ENCODE measurements around the gene CDK5R1. TPM values are rescaled to one million over a fixed set of nuclear protein-coding genes. Genes with fewer than 3 reads are reported as not detected.
"Not testable (repeated sequence)": the region's sequence is repeated elsewhere in the genome, so short reads cannot be mapped to it uniquely, and the experiment has no call there.

Gene CDK5R1
- total RNA-seq (2014; rRNA removed; shearing (Covaris generic)) = 2.4 and 4.2 TPM in 2 replicates

DNA sequence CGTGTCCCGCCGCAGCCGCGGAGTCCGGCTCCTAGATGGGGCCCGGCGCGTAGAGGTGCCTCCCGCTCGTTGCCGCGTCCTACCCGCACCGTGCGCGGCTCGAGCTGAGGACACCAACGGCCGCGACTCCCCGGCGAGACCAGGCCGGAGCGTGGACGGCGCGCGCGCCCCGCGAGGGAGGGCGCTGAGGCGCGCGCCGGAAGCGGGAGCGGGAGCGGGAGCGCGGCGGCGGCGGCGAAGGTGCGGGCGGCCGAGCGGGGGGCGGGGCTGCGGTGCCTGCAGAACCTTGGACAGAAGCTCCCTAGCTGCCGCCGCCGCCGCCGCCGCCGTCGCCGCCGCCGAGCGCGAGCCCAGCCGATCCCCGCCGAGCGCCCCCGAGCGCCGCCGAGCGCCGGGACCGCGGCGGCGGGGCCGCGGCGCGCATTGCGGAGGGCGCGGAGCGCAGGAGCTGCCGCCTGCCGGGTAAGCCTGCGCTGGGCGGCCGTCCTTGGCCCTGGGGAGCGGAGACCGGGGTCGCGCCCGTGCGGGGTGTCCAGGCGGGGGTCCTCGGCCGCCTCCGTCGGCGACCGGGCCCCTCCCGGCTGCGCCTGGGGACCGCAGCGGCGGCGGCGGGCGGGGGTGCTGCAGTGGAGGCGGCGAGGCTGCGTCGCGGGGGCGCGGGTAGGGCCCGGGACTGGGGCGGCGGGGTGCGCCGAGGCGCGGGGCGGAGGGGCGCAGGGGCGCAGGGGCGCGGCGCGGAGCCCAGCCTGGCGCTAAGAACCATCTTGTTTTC, at the start of gene CDK5R1:
TSS of gene CDK5R1 (plus strand) at position 293 of the 772 bp plus-strand sequence. CDS start 628 bp downstream, outside the sequence.
- DNase-seq (ENCODE audit: low read depth) = peak; percentile 82

DNA sequence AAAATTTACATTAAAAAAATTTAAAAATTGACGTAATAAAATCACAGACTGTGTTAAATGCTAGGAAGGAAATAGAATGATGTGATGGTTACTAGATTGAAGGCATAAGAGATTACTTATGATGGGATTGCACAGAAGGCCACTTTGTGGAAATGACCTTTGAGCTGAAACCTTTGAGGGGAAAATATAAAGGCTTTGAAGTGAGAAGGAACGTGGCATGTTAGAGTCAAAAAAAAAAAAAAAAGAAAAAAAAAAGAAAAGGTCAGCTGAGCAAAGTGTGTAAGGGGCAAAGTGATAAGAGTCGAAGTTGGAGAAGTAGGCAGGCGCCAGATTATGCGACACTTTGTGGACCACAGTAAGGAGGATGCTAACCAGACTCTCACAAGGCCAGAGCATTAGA, 46.1 kb upstream of the CDK5R1 start:
- no peak for DNase-seq (ENCODE audit: low read depth)

DNA sequence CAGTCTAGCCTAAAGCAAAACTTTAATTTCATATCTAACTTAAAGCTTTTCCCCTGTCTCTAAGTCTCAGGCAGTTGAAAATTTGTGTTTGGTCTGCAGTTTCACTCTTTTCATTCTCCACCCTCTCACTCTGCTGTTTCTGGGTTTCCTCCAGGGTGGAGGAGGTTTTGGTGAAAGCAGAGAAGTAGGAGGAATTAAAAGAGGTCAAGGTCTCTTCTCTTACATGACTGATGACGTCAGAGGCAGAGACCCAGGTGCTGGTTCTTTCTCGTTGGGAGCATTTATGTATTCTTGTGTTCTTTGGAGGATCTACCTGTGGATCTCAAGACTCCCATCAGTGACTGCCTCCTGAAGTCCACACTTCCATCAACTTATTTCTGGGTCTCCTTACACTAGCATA, 44.9 kb upstream of the CDK5R1 start:
- DNase-seq (ENCODE audit: low read depth) = no peak

DNA sequence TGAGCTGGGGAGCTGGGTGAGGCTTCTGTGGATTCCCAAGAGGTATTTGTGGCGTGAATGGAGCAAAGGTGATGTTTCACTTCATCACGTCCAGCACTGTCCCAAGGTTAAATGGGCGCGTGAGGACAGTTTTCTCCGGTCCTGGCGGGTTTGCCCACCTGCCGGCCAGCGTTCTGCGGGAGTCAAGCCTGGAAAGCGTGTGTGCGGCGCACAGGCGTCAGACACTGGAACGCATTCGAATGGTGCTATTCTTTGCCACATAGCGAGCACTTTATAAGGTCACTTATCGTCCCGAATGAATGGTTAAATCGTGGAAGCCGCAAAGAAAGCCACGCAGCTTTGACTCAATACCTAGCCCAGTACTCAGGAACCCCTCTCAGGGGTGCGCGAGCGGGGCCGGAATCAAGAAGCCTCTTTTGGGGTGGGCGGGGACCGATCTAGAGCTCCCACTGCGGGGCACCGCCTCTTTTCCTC, 42.9 kb upstream of the CDK5R1 start:
- no peak for DNase-seq (ENCODE audit: low read depth)

DNA sequence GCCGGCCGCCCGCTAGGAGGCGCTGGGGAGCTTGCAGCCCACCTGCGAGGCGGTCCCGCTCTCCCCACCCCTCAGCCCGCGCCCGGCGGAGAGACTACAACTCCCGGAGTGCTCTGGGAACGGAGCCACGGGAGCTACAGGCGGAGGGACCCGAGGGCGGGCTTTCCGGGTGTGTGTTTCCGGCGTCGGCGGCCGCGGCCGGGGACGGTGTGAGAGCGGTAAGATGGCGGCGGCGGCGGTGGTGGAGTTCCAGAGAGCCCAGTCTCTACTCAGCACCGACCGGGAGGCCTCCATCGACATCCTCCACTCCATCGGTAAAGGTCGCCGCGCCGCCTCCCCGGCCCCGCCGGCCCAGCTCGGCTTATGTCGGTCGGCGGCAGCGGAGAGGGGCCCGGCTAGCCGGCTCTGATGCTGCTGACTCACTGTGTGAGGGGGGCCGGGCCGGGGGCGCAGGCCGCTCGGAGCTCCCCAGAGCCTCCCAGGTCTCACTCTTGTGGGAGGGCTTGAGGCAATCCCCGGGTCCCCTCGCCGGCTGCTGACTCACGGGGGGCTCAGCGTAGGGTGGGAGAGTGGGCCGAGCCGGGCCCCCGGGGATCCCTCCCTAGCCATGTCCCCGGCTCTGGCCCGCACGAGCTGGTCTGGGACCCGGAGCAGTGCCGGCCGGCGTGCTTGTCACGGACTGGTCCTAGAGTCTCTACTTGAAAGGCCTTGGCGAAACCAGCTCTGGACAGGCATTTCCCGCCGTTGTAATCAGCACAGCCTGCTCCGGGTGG, 42.3 kb upstream of the CDK5R1 start, which contains the start of gene PSMD11:
TSS of gene PSMD11 (plus strand) at position 210 of the 773 bp plus-strand sequence. CDS start at position 224, 14 bp downstream.
- peak; percentile 99 for DNase-seq (ENCODE audit: low read depth)

DNA sequence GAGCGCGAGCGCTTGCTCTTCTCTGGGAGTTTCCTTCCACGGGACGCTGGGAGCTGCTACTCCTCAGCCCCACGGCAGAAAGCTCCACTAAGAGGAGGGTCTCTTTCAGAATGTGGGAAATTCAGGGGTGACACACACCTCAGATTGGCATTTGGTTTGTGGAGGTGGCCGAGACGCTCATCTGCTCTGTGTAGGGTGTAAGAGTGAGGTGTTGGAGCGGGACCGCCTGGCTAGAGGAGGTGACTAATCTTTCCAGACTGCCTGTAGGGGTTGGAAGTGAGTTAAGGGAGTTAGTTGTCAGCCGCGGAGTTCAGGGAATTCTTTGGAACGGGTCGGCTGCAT, 41.7 kb upstream of the CDK5R1 start:
- peak; percentile 83 for DNase-seq (ENCODE audit: low read depth)

DNA sequence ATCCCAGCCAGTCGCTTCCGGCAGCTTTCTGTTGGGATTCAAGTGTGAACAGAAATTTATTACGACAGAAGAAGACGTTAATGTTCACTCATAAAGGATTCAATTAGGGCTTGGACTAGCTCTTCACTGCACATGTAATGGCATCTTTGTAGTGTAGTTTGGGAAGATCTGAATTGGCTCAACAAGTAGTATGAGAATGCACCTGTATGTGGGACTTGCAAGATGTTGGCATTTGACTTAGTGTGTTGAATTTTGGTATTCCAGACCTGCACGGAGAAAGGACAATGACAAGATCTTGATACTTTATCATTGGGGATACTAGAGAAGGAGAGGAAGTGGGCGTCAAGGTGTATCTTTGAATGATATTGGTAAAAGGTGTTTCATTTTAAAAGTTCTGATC, 41.3 kb upstream of the CDK5R1 start:
- no peak for DNase-seq (ENCODE audit: low read depth)

DNA sequence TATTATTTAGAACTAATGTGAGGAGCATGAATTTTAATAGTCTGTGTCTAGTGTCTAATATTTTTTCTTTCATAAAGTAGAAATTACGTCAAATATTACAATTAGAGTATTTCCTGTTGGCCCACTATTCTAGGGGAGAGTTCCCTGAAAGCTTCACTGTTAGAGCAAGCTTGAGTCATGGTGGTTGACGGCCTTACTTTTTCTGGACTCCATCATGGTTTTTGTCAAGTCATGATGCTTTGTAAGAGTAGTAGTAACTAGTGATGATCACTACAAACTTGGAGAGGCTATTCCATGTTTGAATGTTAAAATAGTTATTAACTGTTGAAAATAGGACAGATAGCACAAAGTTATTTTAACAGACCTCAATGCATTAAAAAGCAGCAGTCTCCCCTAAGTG, 40.8 kb upstream of the CDK5R1 start:
- peak; percentile 44 for DNase-seq (ENCODE audit: low read depth)

DNA sequence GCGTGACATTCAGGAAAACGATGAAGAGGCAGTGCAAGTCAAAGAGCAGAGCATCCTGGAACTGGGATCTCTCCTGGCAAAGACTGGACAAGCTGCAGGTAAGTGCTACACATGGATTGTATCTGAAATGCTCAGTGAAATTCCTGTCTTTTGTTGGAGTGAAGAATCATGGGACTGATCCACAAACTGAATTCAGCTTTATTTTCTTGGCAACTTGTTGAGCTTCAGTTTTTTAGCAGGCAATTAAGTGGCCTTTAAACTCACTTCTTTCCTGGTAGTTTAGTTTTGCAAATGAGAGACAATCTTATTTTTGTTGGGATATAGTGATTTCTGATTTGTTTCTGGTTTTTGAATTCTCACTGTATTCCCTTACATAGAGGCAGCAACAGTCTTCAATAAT, 39.8 kb upstream of the CDK5R1 start:
- DNase-seq (ENCODE audit: low read depth) = no peak

DNA sequence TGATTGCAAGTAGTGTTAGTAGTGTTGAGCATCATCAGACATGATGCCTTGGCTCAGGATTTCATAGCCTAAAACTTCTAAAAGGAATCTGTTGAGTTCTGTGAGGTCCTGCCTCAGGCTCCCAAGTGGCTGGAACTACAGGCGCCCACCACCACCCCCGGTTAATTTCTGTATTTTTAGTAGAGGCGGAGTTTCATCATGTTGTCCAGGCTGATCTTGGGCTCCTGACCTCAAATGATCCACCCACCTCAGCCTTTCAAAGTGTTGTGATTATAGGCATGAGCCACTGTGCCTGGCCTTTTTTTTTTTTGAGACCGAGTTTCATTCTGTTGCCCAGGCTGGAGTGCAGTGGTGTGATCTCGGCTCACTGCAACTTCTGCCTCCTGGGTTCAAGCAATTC, 36.8 kb upstream of the CDK5R1 start:
- DNase-seq (ENCODE audit: low read depth) = no peak

DNA sequence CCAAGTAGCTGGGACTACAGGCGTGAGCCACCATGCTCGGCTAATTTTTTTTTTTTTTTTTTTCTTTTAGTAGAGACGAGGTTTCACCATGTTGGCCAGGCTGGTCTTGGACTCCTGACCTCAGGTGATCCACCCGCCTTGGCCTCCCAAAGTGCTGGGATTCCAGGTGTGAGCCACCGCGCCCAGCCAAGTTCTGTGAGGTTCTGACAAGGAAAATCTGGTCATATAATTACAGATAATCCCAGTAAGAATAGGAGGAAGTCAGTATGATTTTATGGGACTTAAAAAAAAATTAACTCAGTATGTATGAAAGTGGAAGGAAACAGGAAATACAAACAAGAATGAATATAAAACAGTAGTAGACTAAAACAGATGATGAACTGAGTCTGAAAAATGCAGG, 36.4 kb upstream of the CDK5R1 start:
- DNase-seq (ENCODE audit: low read depth) = not testable (repeated sequence)

DNA sequence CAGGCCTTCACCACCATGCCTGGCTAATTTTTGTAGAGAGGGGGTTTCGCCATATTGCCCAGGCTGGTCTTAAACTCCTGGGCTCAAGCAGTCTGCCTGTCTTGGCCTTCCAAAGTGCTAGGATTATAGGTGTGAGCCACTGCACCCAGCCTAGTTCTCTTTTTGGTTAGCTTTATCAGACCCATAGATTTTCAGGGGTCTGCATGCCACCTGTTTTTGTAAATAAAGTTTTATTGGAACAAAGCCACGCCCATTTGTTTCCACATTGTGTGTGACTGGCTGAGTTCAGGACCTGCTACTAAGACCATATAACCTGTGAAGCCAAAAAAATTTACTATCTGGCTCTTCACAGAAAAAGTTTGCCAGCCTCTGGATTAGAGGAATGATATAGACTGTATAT, 34.9 kb upstream of the CDK5R1 start:
- no peak for DNase-seq (ENCODE audit: low read depth)

DNA sequence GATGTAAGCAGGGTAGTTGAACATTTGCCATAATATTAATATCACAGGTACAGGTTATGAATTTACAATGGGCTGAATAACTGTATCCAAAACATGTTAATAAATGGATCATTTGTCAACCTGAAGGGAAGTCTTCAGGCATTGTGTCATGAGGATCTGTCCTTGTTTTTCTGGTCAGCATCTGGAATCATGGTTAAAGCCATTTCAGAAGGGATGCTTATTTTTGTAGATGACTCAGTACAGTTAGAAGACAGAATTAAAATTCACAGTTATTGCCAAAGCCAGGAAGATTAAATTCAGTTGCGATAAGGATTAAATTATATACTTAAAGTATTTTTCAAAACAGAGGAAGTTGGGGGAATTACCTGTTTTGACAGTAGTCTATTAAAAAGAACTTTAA, 34.5 kb upstream of the CDK5R1 start:
- DNase-seq (ENCODE audit: low read depth) = no peak

DNA sequence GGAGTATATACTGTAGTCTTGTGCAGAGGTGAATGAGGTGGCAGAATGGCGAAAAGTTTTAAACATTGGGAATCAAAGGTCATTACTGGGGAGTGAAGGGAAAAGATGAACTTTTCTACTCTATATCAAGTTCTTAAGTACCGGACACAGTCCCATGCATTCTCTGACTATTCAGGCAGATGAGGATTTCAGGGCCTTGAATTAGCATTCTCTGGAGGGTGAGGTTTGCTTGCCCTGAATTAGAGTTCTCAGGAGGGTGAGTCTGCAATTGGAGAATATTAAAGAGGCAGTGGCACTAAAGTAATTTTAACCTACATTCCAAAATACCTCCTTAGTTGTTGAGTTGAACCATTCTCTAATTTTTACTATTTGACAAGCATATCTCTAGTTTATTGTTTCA, 33.4 kb upstream of the CDK5R1 start:
- DNase-seq (ENCODE audit: low read depth) = no peak

DNA sequence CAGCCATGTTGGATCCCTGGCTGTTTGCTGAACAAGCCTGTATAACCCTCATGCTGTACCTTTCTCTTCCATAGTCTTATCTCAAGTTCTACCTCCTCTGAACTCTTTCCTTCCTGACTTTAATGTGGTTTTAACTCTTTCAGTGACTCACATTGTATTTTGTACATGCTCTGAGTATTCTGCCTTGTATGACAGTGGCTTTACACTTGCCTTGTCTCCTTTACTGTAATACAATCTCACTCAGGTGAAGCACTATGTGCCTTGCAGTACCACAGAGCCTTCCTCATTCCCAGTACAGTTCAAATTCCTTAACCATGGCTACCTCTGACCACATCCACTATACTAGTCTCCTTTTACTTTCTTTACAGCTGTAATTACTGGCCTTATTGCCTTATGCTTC, 28.4 kb upstream of the CDK5R1 start:
- DNase-seq (ENCODE audit: low read depth) = no peak

DNA sequence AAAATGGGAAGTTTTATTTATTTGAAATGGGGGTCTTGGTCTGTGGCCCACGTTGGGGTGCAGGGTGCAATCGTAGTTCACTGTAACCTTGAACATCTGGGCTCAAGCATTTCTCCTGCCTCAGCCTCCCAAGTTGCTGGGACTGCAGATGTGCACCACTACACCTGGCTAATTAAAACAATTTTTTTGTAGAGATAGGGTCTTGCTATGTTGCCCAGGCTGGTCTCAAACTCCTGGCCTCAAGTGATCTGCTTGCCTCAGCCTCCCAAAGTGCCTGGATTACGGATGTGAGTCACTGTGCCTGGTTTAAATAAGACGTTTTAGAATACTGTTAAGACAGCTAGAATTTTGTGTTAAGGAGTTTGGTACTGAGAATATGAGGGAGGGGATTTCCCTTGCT, 26.7 kb upstream of the CDK5R1 start:
- no peak for DNase-seq (ENCODE audit: low read depth)

DNA sequence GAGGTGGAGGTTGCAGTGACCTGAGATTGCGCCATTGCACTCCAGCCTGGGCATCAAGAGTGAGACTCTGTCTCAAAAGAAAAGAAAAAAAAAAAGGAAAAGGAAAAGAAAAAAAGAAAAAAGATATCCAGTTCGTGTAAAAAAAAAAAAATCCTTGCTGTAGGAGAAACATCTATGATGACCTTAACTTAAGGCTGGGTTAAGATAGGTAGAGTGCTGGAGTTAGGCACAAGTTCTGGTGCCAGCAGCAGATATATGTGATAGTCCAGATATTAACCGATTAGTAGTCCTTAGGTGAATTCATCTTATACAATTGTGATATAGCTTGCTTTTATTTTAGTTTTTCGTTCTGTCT, 25.3 kb upstream of the CDK5R1 start:
- DNase-seq (ENCODE audit: low read depth) = no peak

DNA sequence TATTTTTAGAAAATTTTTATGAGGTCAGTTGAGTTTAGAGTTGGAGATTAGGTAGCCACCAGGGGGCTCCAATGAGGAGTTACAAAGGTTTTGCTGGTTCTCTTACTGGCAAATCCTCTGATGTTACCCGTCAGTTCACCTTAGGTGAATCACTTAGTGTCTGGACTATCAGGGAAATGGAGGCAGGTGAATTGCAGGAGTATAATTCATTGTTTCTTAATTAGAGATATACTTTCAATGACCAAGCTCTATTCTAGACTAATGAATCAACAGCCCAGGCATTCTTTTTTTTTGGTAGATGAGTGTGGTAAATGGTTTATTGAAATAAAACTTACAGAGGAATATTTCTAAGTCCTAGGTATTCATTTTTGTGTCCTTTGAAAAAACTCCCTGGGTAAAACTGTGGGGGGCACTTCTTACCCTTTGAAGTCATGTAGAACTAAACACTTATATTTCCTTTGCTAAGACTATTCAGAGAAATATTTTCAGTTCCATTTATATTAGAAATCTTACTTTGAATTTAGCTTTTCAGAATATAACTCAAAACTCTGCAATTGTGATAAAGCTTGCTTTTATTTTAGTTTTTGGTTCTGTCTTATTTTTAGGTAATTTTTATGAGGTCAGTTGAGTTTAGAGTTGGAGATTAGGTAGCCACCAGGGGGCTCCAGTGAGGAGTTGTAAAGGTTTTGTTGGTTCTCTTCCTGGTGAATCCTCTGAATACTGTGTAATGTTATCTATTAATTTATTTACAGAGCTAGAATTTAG, 24.8 kb upstream of the CDK5R1 start:
- DNase-seq (ENCODE audit: low read depth) = peak; percentile 41

DNA sequence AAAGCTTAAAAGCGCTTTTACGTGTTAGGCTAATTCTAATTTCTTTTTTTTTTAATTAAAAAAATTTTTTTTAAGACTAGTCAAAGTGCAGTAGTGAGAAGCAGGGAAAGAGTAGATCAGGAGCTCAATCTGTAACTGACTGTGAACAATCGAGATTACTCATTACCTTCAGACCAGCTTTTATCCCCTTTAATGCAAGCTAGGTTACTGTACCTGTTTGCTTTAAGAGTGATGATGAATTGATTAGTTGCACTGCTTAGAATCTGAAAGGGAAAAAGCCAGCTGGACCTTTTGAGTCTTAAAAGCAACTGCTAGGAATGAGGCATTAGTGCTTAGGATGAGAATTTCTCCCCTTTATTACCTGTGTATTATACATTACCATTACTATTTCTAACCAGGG, 23.5 kb upstream of the CDK5R1 start:
- no peak for DNase-seq (ENCODE audit: low read depth)

DNA sequence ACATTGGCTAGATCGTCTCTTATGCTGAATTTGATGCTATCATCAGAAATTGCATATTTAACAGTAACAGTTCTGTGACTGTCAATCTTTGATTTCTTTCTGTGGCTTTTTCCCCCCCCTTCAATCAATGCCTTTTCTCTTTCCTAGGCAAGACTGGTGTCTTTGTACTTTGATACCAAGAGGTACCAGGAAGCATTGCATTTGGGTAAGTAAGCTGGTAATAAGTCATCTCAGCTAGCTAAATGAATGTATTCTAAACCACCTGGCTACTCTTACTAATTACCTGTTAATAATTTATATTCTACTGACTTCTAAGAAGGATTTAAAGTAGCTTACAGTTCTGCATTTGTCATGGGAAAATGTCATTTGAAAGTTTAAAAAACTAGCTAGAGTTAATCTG, 22.4 kb upstream of the CDK5R1 start:
- DNase-seq (ENCODE audit: low read depth) = no peak

DNA sequence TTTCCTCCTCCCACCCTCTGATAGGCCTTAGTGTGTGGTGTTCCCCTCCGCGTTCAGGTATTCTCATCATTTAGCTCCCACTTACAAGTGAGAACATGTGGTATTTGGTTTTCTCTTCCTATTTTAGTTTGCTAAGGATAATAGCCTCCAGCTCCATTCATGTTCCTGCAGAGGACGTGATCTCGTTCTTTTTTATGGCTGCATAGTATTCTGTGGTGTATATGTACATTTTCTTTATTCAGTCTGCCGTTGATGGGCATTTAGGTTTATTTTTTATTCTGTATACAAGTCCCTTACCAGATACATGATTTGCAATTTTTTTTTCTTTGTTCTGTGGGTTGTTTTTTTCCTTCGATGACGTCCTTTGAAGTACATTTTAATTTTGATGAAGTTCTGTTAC, 18.8 kb upstream of the CDK5R1 start:
- DNase-seq (ENCODE audit: low read depth) = no peak

DNA sequence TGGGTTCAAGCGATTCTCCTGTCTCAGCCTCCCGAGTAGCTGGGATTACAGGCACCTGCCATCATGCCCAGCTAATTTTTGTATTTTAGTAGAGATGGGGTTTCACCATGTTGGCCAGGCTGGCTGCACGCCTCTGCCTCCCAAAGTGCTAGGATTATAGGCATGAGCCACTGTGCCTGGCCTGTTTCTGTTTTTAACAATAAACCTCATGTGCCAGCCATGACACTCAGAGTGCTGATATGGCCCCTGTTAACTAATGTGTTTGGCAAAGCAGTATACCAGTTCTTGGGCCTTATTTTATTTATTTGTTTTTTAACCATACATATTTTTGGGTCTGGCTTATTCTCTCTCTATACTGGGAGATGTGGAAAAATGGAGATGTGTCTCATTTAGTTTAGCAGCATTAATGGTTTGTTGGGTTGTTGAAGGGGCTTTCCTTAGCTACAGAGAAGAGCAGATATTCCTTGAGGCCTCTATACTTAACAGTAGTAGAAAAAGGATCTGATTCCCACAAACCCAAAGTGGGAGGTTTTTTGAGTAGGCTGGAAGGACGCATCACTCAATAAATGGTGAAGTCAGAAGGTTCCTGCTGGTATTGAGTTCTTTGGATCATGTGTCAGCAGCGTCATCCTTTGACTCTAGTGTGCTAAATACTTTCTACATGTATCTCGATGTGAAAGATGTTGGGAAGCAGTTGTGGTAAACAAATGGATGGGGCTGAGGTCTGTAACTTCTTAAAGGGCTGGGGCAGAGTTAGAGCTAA, 16.2 kb upstream of the CDK5R1 start:
- no peak for DNase-seq (ENCODE audit: low read depth)

Measured in Daoy (cell line).